A549 (cell line): ENCODE results near the gene ADARB2. TPM values are rescaled to one million over a fixed set of nuclear protein-coding genes. Genes with fewer than 3 reads are reported as not detected.

ENCODE experiments used
- ATAC-seq, 2 experiments: fragments of 200-7000 bp in 1 of 2; fragments of >200 bp in 1 of 2; cut with Nextera tagmentation in 1 of 2; cut with Tn5 transposase in 1 of 2; 3 replicates each; pipeline versions ENCODE4 v1.8.0 to v1.9.1; 2018 to 2020; ENCODE audit warnings: mild to moderate bottlenecking in 1 of 2, moderate library complexity in 1 of 2
- CTCF ChIA-PET: fragments of 300-600 bp; sonication (Branson Sonifier 250); formaldehyde crosslinking; extraction: SDS; loops from one replicate; lab custom pipeline; 2021; ENCODE audit warnings: antibody characterized with exemption, inconsistent platforms; lab: Yijun Ruan, JAX
- POLR2A ChIA-PET: fragments of 350-600 bp; formaldehyde crosslinking; extraction: SDS; loops from one replicate; lab custom pipeline; 2021; ENCODE audit warnings: antibody characterized with exemption, inconsistent platforms; lab: Yijun Ruan, JAX
- DNase-seq, 2 experiments: peaks; one replicate each; pipeline versions ENCODE4 v3.0.0 to v3.0.0-alpha.2; 2011 to 2016; ENCODE audit warnings: low read depth in 1 of 2, low spot score in 1 of 2
- FAIRE-seq: peaks from 2 replicates; lab custom pipeline; 2011; peaks lifted over from hg19 to GRCh38; lab: Jason Lieb, UNC
- H3K27ac ChIP-seq, 2 experiments: fragments of >200 bp; sonication (Bioruptor Twin); formaldehyde crosslinking; 3 replicates each; pipeline ENCODE4 v1.5.1; 2016 to 2017
- H3K4me1 ChIP-seq: fragments of >200 bp; sonication (Bioruptor Twin); formaldehyde crosslinking; 3 replicates; pipeline ENCODE4 v1.6.1; 2016
- H3K4me2 ChIP-seq: fragments of >200 bp; sonication (Bioruptor Twin); formaldehyde crosslinking; 3 replicates; pipeline ENCODE4 v1.6.1; 2016
- H3K4me3 ChIP-seq: fragments of >200 bp; sonication (Bioruptor Twin); formaldehyde crosslinking; 3 replicates; pipeline ENCODE4 v1.5.1; 2016
- H3K9me3 ChIP-seq: fragments of >200 bp; sonication (Bioruptor Twin); formaldehyde crosslinking; 3 replicates; pipeline ENCODE4 v1.6.1; 2016
- CBX2 ChIP-seq: fragments of 200-600 bp; sonication (generic); IDR thresholded peaks from 2 replicates; pipeline ENCODE4 v1.6.1; 2016; ENCODE audit warnings: low read depth, mild to moderate bottlenecking, borderline replicate concordance
- CHD4 ChIP-seq: fragments of 200-600 bp; sonication (generic); IDR thresholded peaks from 2 replicates; pipeline ENCODE4 v1.6.1; 2016; ENCODE audit warnings: antibody characterized with exemption, mild to moderate bottlenecking, borderline replicate concordance
- ESRRA ChIP-seq: fragments of 150-350 bp; IDR thresholded peaks from 2 replicates; pipeline ENCODE4 v1.6.1; 2014; ENCODE audit warnings: mild to moderate bottlenecking, low read length, borderline replicate concordance
- FOXS1 ChIP-seq: fragments of 250-450 bp; sonication (Bioruptor Pico); IDR thresholded peaks from 2 replicates; pipeline ENCODE4 v1.5.0; 2020; ENCODE audit warnings: mild to moderate bottlenecking, moderate library complexity
- GATA3 ChIP-seq: IDR thresholded peaks from 2 replicates; pipeline ENCODE4 v1.6.1; 2012; ENCODE audit warnings: borderline replicate concordance
- HEYL ChIP-seq: fragments of 250-450 bp; sonication (Bioruptor Pico); IDR thresholded peaks from 2 replicates; pipeline ENCODE4 v1.8.0; 2021; ENCODE audit warnings: mild to moderate bottlenecking, moderate library complexity
- KDM5A ChIP-seq: fragments of 200-600 bp; sonication (generic); IDR thresholded peaks from 2 replicates; pipeline ENCODE4 v1.6.1; 2016; ENCODE audit warnings: antibody characterized with exemption, mild to moderate bottlenecking
- MAFK ChIP-seq: fragments of 450-650 bp; IDR thresholded peaks from 2 replicates; pipeline ENCODE4 v1.6.1; 2014; ENCODE audit not compliant: partially characterized antibody
- MAZ ChIP-seq: fragments of 150-350 bp; IDR thresholded peaks from 2 replicates; pipeline ENCODE4 v1.6.1; 2014; ENCODE audit warnings: antibody characterized with exemption, low read depth, low read length, borderline replicate concordance
- NFE2L2 ChIP-seq: fragments of 150-350 bp; conservative IDR thresholded peaks from 2 replicates; pipeline ENCODE4 v1.6.1; 2014; ENCODE audit warnings: low read length
- NR3C1 ChIP-seq: fragments of >200 bp; sonication (Bioruptor Twin); formaldehyde crosslinking; IDR thresholded peaks from 3 replicates; pipeline ENCODE4 v1.6.1; 2017
- PHF8 ChIP-seq: fragments of 200-600 bp; sonication (generic); IDR thresholded peaks from 2 replicates; pipeline ENCODE4 v1.6.1; 2016; ENCODE audit warnings: low read depth, mild to moderate bottlenecking, antibody characterized with exemption, moderate library complexity, borderline replicate concordance
- POLR2AphosphoS2 ChIP-seq: conservative IDR thresholded peaks from 2 replicates; pipeline ENCODE4 v1.6.1; 2012; ENCODE audit warnings: low read length, improper control_type of control experiment, inconsistent platforms
- RARB ChIP-seq: fragments of 250-450 bp; sonication (Bioruptor Pico); IDR thresholded peaks from 2 replicates; pipeline ENCODE4 v1.8.0; 2021; ENCODE audit warnings: mild to moderate bottlenecking, moderate library complexity
- RCOR1 ChIP-seq: fragments of 150-350 bp; IDR thresholded peaks from 2 replicates; pipeline ENCODE4 v1.6.1; 2014; ENCODE audit warnings: antibody characterized with exemption, low read length, low read depth
- RFX5 ChIP-seq: fragments of 450-650 bp; IDR thresholded peaks from 2 replicates; pipeline ENCODE4 v1.7.1; 2014; ENCODE audit warnings: antibody characterized with exemption, mild to moderate bottlenecking, moderate library complexity
- SMC3 ChIP-seq: fragments of >200 bp; sonication (Bioruptor Twin); formaldehyde crosslinking; IDR thresholded peaks from 3 replicates; pipeline ENCODE4 v1.6.1; 2018; ENCODE audit warnings: inconsistent platforms
- TFCP2L1 ChIP-seq: fragments of 250-450 bp; sonication (Bioruptor Pico); IDR thresholded peaks from 2 replicates; pipeline ENCODE4 v1.5.0; 2021; ENCODE audit warnings: mild to moderate bottlenecking
- TP53 ChIP-seq: fragments of 250-450 bp; sonication (Bioruptor Pico); IDR thresholded peaks from 2 replicates; pipeline ENCODE4 v1.5.0; 2021; ENCODE audit warnings: mild to moderate bottlenecking, moderate library complexity
- ZC3H11A ChIP-seq: fragments of 450-650 bp; IDR thresholded peaks from 2 replicates; pipeline ENCODE4 v1.6.1; 2014; ENCODE audit warnings: antibody characterized with exemption, mild to moderate bottlenecking
- ZFP36 ChIP-seq: fragments of 450-650 bp; IDR thresholded peaks from 2 replicates; pipeline ENCODE4 v1.6.1; 2014; ENCODE audit warnings: borderline replicate concordance; ENCODE audit not compliant: partially characterized antibody
- ZNF302 ChIP-seq: fragments of 250-450 bp; sonication (Bioruptor Pico); IDR thresholded peaks from 2 replicates; pipeline ENCODE4 v1.9.0; 2021; ENCODE audit warnings: inconsistent platforms, mild to moderate bottlenecking, moderate library complexity
- WGBS: methylation state at CpG from one replicate; pipeline ENCODE4 v1.1.6; 2017; ENCODE audit errors: missing lambda C conversion rate; 5-methylcytosine and 5-hydroxymethylcytosine counted together
- polyA plus RNA-seq, 4 experiments: library from polyadenylated mRNA; depleted of rRNA in 3 of 4; stranded (reverse); fragments of >200 nt; fragmentation: RNase III in 1 of 4; extraction: RNeasy Plus Mini Kit Qiagen cat#74134 plus additional on column Dnase treatment in 1 of 4; gene quantifications; 2 replicates in 3 of 4; 3 replicates in 1 of 4; pipeline ENCODE4 v1.2.3, GENCODE V29; 2011 to 2017
- TF ChIP-seq, protein P1 (sequence below): fragments of >200 bp; sonication (Bioruptor Twin); formaldehyde crosslinking; IDR thresholded peaks from 3 replicates; pipeline ENCODE4 v1.5.1; 2016
- TF ChIP-seq, protein P2 (sequence below): fragments of 450-650 bp; IDR thresholded peaks from 2 replicates; pipeline ENCODE4 v1.6.1; 2014; ENCODE audit warnings: antibody characterized with exemption
- TF ChIP-seq, protein P3 (sequence below): fragments of >200 bp; sonication (Bioruptor Twin); formaldehyde crosslinking; IDR thresholded peaks from 3 replicates; pipeline ENCODE4 v1.6.1; 2016

ADARB2 gene
- polyA plus RNA-seq, 2 of the 4 experiments (the other 2 are of a cell fraction), result not detected

DNA sequence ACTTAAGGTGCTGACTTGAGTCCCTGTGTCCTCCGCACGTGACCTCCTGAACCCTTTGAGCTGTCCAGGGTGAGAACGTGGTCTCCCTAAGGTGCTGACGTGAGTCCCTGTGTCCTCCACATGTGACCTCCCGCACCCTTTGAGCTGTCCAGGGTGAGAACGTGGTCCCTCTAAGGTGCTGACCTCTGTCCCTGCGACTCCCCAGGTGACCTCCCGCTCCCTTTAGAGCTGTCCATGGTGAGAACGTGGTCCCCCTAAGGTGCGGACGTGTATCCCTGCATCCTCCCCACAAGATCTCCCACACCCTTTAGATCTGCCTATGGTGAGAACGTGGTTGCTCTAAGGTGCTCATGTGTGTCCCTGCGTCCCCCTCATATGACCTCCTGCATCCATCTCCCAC is 174.3 kb downstream of the ADARB2 start:
- no peak for ATAC-seq
- whole genome bisulfite sequencing, result 35% methylated on average over 12 of the region's 13 CpGs
- FAIRE-seq, result no peak
- H3K9me3 ChIP-seq, result no peaks in the 10 kb centered on the region
- CTCF ChIA-PET, result no interaction called here
- H3K27ac ChIP-seq, result no peak overlapping the region
- H3K4me3 ChIP-seq, result no peak overlapping the region
- TF ChIP-seq RARB (CRISPR knock-in tag) (no peak), ZFP36 (no peak), FOXS1 (no peak), HEYL (no peak), POLR2AphosphoS2 (no peak), NFE2L2 (no peak), MAFK (no peak), ZC3H11A (no peak), PHF8 (no peak), RCOR1 (no peak), RFX5 (no peak), CHD4 (no peak), SMC3 (no peak)
- TF ChIP-seq, protein P1, sequence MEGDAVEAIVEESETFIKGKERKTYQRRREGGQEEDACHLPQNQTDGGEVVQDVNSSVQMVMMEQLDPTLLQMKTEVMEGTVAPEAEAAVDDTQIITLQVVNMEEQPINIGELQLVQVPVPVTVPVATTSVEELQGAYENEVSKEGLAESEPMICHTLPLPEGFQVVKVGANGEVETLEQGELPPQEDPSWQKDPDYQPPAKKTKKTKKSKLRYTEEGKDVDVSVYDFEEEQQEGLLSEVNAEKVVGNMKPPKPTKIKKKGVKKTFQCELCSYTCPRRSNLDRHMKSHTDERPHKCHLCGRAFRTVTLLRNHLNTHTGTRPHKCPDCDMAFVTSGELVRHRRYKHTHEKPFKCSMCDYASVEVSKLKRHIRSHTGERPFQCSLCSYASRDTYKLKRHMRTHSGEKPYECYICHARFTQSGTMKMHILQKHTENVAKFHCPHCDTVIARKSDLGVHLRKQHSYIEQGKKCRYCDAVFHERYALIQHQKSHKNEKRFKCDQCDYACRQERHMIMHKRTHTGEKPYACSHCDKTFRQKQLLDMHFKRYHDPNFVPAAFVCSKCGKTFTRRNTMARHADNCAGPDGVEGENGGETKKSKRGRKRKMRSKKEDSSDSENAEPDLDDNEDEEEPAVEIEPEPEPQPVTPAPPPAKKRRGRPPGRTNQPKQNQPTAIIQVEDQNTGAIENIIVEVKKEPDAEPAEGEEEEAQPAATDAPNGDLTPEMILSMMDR, result no peak
- TF ChIP-seq, protein P2, sequence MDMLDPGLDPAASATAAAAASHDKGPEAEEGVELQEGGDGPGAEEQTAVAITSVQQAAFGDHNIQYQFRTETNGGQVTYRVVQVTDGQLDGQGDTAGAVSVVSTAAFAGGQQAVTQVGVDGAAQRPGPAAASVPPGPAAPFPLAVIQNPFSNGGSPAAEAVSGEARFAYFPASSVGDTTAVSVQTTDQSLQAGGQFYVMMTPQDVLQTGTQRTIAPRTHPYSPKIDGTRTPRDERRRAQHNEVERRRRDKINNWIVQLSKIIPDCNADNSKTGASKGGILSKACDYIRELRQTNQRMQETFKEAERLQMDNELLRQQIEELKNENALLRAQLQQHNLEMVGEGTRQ, result no peak
- no peaks in the 10 kb centered on the region for H3K4me1 ChIP-seq
- POLR2A ChIA-PET, result no interaction called here
- no peak overlapping the region for H3K4me2 ChIP-seq
- DNase-seq, result no peak

DNA sequence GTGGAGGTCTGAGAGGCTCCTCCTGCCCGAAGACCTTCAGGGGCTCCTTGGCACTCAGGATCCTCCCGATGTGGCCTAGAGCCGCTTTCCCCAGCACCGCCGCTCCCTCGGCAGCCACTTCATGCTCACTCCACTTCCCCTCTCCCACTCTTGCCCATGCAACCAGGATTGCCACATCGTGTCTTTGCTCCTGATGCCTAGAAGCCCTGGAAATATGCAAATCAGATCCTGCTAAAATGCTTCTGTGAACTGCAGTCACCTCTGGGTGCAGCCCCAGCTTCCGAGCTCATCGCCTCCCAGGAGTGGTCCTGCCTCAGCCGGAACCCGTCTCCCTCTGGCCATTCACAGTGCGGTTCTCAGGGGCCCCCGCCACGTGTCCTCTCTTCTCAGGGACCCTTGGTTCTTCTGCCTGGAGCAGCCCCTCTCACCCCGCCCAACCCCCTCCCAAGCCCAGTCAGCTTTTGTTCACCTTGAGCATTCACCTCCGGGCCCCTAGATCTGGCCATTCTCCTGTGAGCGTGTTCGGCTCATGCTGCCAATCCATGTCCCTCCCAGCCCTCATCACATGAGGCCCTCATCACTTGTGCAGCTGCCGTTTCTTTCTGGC is 175.5 kb downstream of the ADARB2 start:
- Histone ChIP-seq H3K4me2 (no peak overlapping the region), H3K4me1 (no peaks in the 10 kb centered on the region), H3K9me3 (no peaks in the 10 kb centered on the region), H3K4me3 (no peak overlapping the region), H3K27ac (no peak overlapping the region)
- FAIRE-seq, result no peak
- ATAC-seq, result no peak
- POLR2A ChIA-PET, result no interaction called here
- TF ChIP-seq NR3C1 (no peak), TP53 (CRISPR knock-in tag) (no peak), MAFK (no peak), KDM5A (no peak), CBX2 (no peak), POLR2AphosphoS2 (no peak), ZC3H11A (no peak), GATA3 (no peak), MAZ (no peak), TFCP2L1 (no peak), SMC3 (no peak), FOXS1 (no peak), NFE2L2 (no peak), ZNF302 (CRISPR knock-in tag) (no peak), PHF8 (no peak), CHD4 (no peak), ESRRA (no peak)
- TF ChIP-seq, protein P3, sequence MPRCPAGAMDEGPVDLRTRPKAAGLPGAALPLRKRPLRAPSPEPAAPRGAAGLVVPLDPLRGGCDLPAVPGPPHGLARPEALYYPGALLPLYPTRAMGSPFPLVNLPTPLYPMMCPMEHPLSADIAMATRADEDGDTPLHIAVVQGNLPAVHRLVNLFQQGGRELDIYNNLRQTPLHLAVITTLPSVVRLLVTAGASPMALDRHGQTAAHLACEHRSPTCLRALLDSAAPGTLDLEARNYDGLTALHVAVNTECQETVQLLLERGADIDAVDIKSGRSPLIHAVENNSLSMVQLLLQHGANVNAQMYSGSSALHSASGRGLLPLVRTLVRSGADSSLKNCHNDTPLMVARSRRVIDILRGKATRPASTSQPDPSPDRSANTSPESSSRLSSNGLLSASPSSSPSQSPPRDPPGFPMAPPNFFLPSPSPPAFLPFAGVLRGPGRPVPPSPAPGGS, result no peak
- TF ChIP-seq, protein P2, result no peak
- 36% methylated on average over 18 of the region's 19 CpGs for WGBS
- CTCF ChIA-PET, result no interaction called here
- DNase-seq, result no peak
